Glutamatergic neuron (in vitro differentiated cells): ENCODE measurements around the gene TCERG1. TPM values are rescaled to one million over a fixed set of nuclear protein-coding genes. Genes with fewer than 3 reads are reported as not detected.

Source experiments
- DNase-seq: peaks from one replicate; pipeline ENCODE4 v3.0.0; 2022
- H3K27ac Mint-ChIP-seq: one replicate; pipeline ENCODE4 v1.8.0; 2020; ENCODE audit warnings: mild to moderate bottlenecking, mixed read lengths, inconsistent platforms; ENCODE audit not compliant: unreplicated experiment
- H3K27me3 Mint-ChIP-seq: one replicate; pipeline ENCODE4 v1.8.0; 2020; ENCODE audit warnings: mild to moderate bottlenecking, moderate library complexity, mixed read lengths, inconsistent platforms; ENCODE audit not compliant: unreplicated experiment
- H3K36me3 Mint-ChIP-seq: one replicate; pipeline ENCODE4 v1.8.0; 2020; ENCODE audit warnings: mild to moderate bottlenecking, mixed read lengths, inconsistent platforms; ENCODE audit not compliant: unreplicated experiment
- H3K4me1 Mint-ChIP-seq: one replicate; pipeline ENCODE4 v1.8.0; 2020; ENCODE audit warnings: mild to moderate bottlenecking, low read depth, mixed read lengths, inconsistent platforms; ENCODE audit not compliant: unreplicated experiment
- H3K4me3 Mint-ChIP-seq: one replicate; pipeline ENCODE4 v1.8.0; 2020; ENCODE audit warnings: mild to moderate bottlenecking, mixed read lengths, inconsistent platforms; ENCODE audit not compliant: unreplicated experiment
- H3K9me3 Mint-ChIP-seq: one replicate; pipeline ENCODE4 v1.8.0; 2020; ENCODE audit warnings: mild to moderate bottlenecking, moderate library complexity, mixed read lengths, inconsistent platforms; ENCODE audit not compliant: unreplicated experiment
- total RNA-seq: library from RNA; stranded (reverse); fragmentation: NEBNext Ultra II Directional; extraction: Animal tissue kit (Norgen Biotek cat#: 25700); gene quantifications from one replicate; pipeline ENCODE4 v1.2.1, GENCODE V29; 2021; ENCODE audit not compliant: unreplicated experiment
- TF ChIP-seq, protein P1 (sequence below): fragments of 200-600 bp; sonication (generic); IDR thresholded peaks from one replicate; pipeline ENCODE4 v1.5.0; 2021; ENCODE audit not compliant: partially characterized antibody, unreplicated experiment

TCERG1 gene
- total RNA-seq, 1 donor from 2014 or later = 122 TPM

DNA sequence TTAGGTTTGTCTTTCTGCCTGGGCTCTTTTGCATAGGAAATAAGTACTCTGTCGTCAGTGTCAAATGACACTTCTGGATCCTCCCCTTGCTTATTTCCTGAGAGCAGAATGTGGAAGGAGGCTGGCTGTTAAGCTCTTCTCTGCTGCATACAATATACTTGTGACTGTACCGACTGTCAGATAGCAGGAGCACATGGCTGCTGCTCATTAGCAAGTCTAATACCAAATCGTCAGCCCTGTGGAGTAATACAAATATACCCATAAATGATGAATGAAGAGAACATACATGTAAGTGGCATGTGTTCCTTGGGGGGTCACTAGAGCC lies 69.0 kb downstream of the TCERG1 start, which contains the start of gene GPR151:
Gene GPR151, minus strand, starts transcription at position 40 of the 325 bp plus-strand sequence. CDS start 77 bp downstream, outside the sequence.
- Mint-ChIP-seq H3K27ac (peak within 1 kb of the TSS; percentile 78), H3K4me1 (peaks cover 22% of the 10 kb centered on the region), H3K27me3 (no peaks in the 10 kb centered on the region), H3K4me3 (peak within 1 kb of the TSS; percentile 58), H3K36me3 (no peaks in the 10 kb centered on the region), H3K9me3 (peaks cover 8% of the 10 kb centered on the region)
- TF ChIP-seq, protein P1, sequence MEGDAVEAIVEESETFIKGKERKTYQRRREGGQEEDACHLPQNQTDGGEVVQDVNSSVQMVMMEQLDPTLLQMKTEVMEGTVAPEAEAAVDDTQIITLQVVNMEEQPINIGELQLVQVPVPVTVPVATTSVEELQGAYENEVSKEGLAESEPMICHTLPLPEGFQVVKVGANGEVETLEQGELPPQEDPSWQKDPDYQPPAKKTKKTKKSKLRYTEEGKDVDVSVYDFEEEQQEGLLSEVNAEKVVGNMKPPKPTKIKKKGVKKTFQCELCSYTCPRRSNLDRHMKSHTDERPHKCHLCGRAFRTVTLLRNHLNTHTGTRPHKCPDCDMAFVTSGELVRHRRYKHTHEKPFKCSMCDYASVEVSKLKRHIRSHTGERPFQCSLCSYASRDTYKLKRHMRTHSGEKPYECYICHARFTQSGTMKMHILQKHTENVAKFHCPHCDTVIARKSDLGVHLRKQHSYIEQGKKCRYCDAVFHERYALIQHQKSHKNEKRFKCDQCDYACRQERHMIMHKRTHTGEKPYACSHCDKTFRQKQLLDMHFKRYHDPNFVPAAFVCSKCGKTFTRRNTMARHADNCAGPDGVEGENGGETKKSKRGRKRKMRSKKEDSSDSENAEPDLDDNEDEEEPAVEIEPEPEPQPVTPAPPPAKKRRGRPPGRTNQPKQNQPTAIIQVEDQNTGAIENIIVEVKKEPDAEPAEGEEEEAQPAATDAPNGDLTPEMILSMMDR = no peak
- no peak for DNase-seq

DNA sequence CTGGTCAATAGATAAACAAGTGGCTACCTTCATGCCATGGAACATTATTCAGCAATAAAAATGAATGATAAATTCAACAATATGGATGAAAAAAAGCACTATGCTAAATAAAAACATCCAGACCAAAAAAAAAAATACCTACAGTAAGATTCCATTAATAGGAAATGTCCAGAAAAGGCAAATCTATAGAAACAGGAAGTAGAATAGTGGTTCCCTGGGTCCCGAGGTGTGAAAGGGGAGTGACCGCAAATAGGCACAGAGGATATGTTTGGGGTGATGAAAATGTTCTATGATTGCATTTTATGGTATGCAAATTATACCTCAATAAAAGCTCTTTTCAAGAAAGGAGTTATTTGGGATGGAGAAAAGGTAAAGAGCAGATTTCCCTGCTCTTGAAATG lies 72.4 kb downstream of the TCERG1 start:
- peaks cover 10% of the 10 kb centered on the region for H3K9me3 Mint-ChIP-seq
- H3K27me3 Mint-ChIP-seq = no peaks in the 10 kb centered on the region
- H3K4me3 Mint-ChIP-seq = no peak overlapping the region
- no peak overlapping the region for H3K27ac Mint-ChIP-seq
- DNase-seq = no peak
- TF ChIP-seq, protein P1 = no peak
- H3K4me1 Mint-ChIP-seq = peaks cover 22% of the 10 kb centered on the region
- no peaks in the 10 kb centered on the region for H3K36me3 Mint-ChIP-seq

DNA sequence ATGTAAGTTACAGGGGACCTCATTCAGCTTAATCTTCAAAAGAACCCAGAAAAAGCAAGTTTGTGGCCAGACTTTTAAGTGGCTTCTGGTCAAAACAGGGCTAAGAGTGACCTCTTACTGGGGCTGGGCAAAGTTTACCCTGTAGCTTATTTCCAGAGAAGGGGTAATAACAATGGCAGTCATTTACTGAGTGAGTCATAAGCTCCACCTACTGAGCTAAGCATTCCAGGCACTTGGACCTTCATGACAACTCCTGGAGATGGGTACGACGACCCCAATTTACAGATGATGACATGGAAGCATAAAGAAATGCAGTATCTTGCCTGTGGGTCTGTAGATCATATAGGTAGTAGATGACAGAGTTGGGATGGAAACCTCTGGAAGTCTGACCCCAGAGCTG lies 73.6 kb downstream of the TCERG1 start:
- TF ChIP-seq, protein P1 = no peak
- no peaks in the 10 kb centered on the region for H3K36me3 Mint-ChIP-seq

DNA sequence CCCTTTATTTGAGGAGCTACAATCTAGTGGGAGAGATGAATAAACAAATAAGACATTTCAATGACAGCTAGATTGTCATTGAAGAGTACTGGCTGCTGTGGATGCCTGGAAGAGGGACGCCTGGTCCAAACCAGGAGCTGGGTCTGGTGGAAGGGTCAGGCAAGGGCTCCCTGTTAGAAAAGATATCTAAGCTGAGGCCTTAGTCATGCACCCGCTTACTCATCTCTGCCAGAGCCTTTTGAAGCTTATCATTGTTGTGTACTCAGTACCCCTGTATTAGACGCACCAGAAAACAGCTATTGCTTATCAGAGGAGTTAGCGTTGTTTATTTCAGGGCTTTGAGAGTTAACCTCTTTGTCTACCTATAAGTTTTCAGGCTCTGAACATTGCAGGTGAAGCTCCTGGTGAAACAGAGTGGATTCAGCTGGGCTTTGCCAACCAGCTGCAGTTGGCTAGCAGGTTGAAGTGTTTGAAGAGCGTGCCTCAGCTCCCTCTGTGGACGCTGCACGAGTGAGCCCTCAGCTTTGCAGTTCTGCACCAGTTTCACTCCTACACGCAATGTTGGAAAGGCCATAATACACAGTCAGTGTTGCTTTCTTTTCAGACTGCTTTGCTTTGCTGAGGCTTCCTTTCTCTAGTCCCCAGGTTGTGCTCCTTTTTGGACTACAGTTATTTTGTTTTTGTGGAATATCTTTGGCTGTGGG lies 74.4 kb downstream of the TCERG1 start:
- no peak for DNase-seq
- Mint-ChIP-seq H3K27ac (no peak overlapping the region), H3K9me3 (peaks cover 2% of the 10 kb centered on the region), H3K27me3 (no peaks in the 10 kb centered on the region), H3K4me1 (peaks cover 6% of the 10 kb centered on the region), H3K4me3 (no peak overlapping the region), H3K36me3 (no peaks in the 10 kb centered on the region)
- TF ChIP-seq, protein P1 = no peak

More for the DNA sequence above, 73.6 kb downstream of the TCERG1 start:
- Mint-ChIP-seq H3K27me3 (no peaks in the 10 kb centered on the region), H3K4me3 (no peak overlapping the region), H3K27ac (no peak overlapping the region), H3K4me1 (peaks cover 12% of the 10 kb centered on the region), H3K9me3 (peaks cover 2% of the 10 kb centered on the region)
- no peak for DNase-seq

DNA sequence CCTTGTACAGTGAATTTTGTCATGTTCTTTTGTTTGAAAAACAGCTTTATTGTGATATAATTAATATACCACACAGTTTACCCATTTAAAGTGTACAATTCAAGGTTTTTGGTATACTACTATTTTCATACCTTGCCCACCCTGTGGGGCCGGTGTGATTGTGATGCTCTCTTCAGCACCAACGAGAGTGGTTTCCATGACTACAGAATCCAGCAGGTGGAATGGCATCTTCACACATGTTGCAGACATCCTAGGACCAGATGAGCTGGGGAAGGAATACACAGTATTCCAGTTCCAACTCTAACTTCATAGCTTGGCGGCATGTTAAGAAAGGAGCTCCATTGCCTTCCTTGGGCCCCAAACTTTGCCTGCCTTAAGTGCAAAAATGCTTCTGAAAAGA lies 76.6 kb downstream of the TCERG1 start:
- H3K4me3 Mint-ChIP-seq = no peak overlapping the region
- no peaks in the 10 kb centered on the region for H3K27me3 Mint-ChIP-seq
- TF ChIP-seq, protein P1 = no peak
- H3K4me1 Mint-ChIP-seq = no peaks in the 10 kb centered on the region
- H3K27ac Mint-ChIP-seq = no peak overlapping the region
- no peak for DNase-seq
- H3K36me3 Mint-ChIP-seq = no peaks in the 10 kb centered on the region
- peaks cover 2% of the 10 kb centered on the region for H3K9me3 Mint-ChIP-seq
